ENCODE measurements around the gene ACOT13. TPM values are rescaled to one million over a fixed set of nuclear protein-coding genes. Genes with fewer than 3 reads are reported as not detected.
"Not testable (repeated sequence)": the region's sequence is repeated elsewhere in the genome, so short reads cannot be mapped to it uniquely, and the experiment has no call there.

ACOT13 gene
- total RNA-seq: 80.0 TPM
- long read RNA-seq, full-length matches to known transcripts: 87 of 102 reads
- long read RNA-seq, partial matches to known transcripts: 11 of 102 reads
- long read RNA-seq, other reads (novel, unspliced or antisense): 4 of 102 reads

- DNase-seq (peak; percentile 98), ATAC-seq (peak; percentile 100)
- intact Hi-C loops (cut with micrococcal nuclease): no loop called here
Measured at GRCh38 chr6:24666641-24667377, at the start of gene ACOT13, which contains the start of gene TDP2. Gene ACOT13, plus strand, starts transcription at chr6:24667077. Its CDS starts 187 bp downstream, at chr6:24667264. Gene TDP2, minus strand, starts transcription at chr6:24666899. Its CDS starts 37 bp downstream, at chr6:24666862.

GRCh38 chr6:24619661-24620060 is 47.2 kb upstream of the ACOT13 start:
- intact Hi-C loops (cut with micrococcal nuclease): no loop called here
- DNase-seq (no peak), ATAC-seq (no peak)

- no peak for ATAC-seq
Measured at GRCh38 chr6:24620637-24621036, 46.2 kb upstream of the ACOT13 start.

GRCh38 chr6:24621626-24622289 is 45.1 kb upstream of the ACOT13 start:
- DNase-seq: no peak
- ATAC-seq: no peak
- intact Hi-C loops (cut with micrococcal nuclease): no loop called here

More at GRCh38 chr6:24620637-24621036, 46.2 kb upstream of the ACOT13 start:
- intact Hi-C loops (cut with micrococcal nuclease): no loop called here
- no peak for DNase-seq

- ATAC-seq: no peak
- no peak for DNase-seq
- intact Hi-C loops (cut with micrococcal nuclease): no loop called here
Measured at GRCh38 chr6:24630856-24631505, 35.9 kb upstream of the ACOT13 start.

GRCh38 chr6:24631671-24632070 is 35.2 kb upstream of the ACOT13 start:
- intact Hi-C loops (cut with micrococcal nuclease): no loop called here
- peak; percentile 18 for ATAC-seq
- no peak for DNase-seq

GRCh38 chr6:24632573-24632972 is 34.3 kb upstream of the ACOT13 start:
- ATAC-seq: no peak
- DNase-seq: no peak
- intact Hi-C loops (cut with micrococcal nuclease): no loop called here

GRCh38 chr6:24636681-24637080 is 30.2 kb upstream of the ACOT13 start:
- no peak for DNase-seq
- no peak for ATAC-seq
- intact Hi-C loops (cut with micrococcal nuclease): no loop called here

GRCh38 chr6:24640166-24640565 is 26.7 kb upstream of the ACOT13 start:
- intact Hi-C loops (cut with micrococcal nuclease): no loop called here

GRCh38 chr6:24640631-24641030 is 26.2 kb upstream of the ACOT13 start:
- DNase-seq; intact Hi-C loops (cut with micrococcal nuclease); ATAC-seq: not testable (repeated sequence)

More at GRCh38 chr6:24640166-24640565, 26.7 kb upstream of the ACOT13 start:
- ATAC-seq (no peak), DNase-seq (no peak)

GRCh38 chr6:24642061-24642460 is 24.8 kb upstream of the ACOT13 start:
- intact Hi-C loops (cut with micrococcal nuclease): no loop called here
- no peak for DNase-seq
- ATAC-seq: no peak

- intact Hi-C loops (cut with micrococcal nuclease): no loop called here
- no peak for DNase-seq
Measured at GRCh38 chr6:24643920-24644319, 23.0 kb upstream of the ACOT13 start.

GRCh38 chr6:24644377-24644776 is 22.5 kb upstream of the ACOT13 start:
- DNase-seq: no peak
- no peak for ATAC-seq
- intact Hi-C loops (cut with micrococcal nuclease): no loop called here

More at GRCh38 chr6:24643920-24644319, 23.0 kb upstream of the ACOT13 start:
- ATAC-seq: no peak

GRCh38 chr6:24646771-24647170 is 20.1 kb upstream of the ACOT13 start:
- ATAC-seq (no peak), DNase-seq (no peak)
- intact Hi-C loops (cut with micrococcal nuclease): no loop called here

GRCh38 chr6:24648276-24648675 is 18.6 kb upstream of the ACOT13 start:
- ATAC-seq (no peak), DNase-seq (no peak)
- intact Hi-C loops (cut with micrococcal nuclease): no loop called here

- ATAC-seq (no peak), DNase-seq (no peak)
- intact Hi-C loops (cut with micrococcal nuclease): no loop called here
Measured at GRCh38 chr6:24649691-24650090, 17.2 kb upstream of the ACOT13 start.

- DNase-seq: no peak
- no peak for ATAC-seq
- intact Hi-C loops (cut with micrococcal nuclease): no loop called here
Measured at GRCh38 chr6:24650365-24650764, 16.5 kb upstream of the ACOT13 start.

- DNase-seq (no peak), ATAC-seq (no peak)
- intact Hi-C loops (cut with micrococcal nuclease): no loop called here
Measured at GRCh38 chr6:24655215-24655614, 11.7 kb upstream of the ACOT13 start.

- ATAC-seq (no peak), DNase-seq (no peak)
- intact Hi-C loops (cut with micrococcal nuclease): no loop called here
Measured at GRCh38 chr6:24658573-24659560, 8.0 kb upstream of the ACOT13 start.

All from left ventricle myocardium superior (tissue), 1 donor.